ENCODE measurements around the gene MOB3C.

MOB3C gene

DNA sequence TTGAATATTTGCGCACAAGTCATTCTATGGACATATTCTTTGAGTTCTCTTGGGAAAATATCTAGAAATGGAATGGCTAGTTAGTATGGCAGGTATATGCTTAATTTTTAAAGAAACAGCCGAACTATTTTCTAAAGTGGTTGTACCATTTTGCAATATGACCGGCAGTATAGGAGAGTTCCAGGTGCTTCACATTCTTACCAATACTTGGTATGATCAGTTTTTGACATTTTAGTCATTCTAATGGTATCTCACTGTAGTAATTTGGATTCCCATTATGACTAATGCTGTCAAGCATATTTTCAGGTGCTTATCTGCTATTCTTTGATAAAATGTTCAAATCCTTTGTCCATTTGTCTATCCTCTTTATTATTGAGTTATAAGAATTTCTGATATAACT lies 31.0 kb upstream of the MOB3C start:
- TF ChIP-seq ZNF70 (CRISPR knock-in tag; IDR thresholded peaks at IDR 0.05) (no peak), ZNF8 (CRISPR knock-in tag; IDR thresholded peaks at IDR 0.05) (no peak), ARNTL (CRISPR knock-in tag; IDR thresholded peaks at IDR 0.05; ENCODE audit: borderline replicate concordance, low read depth) (no peak), ZFP3 (CRISPR knock-in tag; IDR thresholded peaks at IDR 0.05) (no peak), GLIS3 (CRISPR knock-in tag; IDR thresholded peaks at IDR 0.05) (no peak), OSR1 (CRISPR knock-in tag; IDR thresholded peaks at IDR 0.05) (no peak), ZFP30 (CRISPR knock-in tag; IDR thresholded peaks at IDR 0.05) (no peak), ZNF565 (CRISPR knock-in tag; conservative IDR thresholded peaks at IDR 0.05; ENCODE audit: low read depth) (no peak), ZC3H10 (CRISPR knock-in tag; IDR thresholded peaks at IDR 0.05) (no peak)
- TF ChIP-seq, protein P1, sequence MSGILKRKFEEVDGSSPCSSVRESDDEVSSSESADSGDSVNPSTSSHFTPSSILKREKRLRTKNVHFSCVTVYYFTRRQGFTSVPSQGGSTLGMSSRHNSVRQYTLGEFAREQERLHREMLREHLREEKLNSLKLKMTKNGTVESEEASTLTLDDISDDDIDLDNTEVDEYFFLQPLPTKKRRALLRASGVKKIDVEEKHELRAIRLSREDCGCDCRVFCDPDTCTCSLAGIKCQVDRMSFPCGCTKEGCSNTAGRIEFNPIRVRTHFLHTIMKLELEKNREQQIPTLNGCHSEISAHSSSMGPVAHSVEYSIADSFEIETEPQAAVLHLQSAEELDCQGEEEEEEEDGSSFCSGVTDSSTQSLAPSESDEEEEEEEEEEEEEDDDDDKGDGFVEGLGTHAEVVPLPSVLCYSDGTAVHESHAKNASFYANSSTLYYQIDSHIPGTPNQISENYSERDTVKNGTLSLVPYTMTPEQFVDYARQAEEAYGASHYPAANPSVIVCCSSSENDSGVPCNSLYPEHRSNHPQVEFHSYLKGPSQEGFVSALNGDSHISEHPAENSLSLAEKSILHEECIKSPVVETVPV (CRISPR knock-in tag; IDR thresholded peaks at IDR 0.05) = no peak
- no peak for ATAC-seq

DNA sequence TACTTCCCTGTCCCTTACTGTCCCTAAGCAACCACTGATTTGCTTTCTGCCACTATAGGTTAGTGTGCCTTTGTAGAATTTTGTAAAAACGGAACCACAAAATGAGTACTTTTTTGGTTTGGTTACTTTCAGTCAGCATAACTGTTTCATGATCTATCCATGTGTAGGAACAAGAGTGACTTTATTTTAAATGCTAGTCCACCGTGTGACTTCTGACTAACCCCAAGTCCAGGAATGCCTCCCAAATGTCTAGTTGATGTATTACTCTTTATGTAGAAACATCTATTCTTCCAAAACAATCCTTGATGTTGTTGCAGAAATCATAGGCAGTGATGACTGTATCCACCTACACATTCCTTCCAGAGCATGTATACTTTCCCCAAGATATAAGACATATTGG lies 30.2 kb upstream of the MOB3C start:
- TF ChIP-seq BACH2 (CRISPR knock-in tag; IDR thresholded peaks at IDR 0.05; ENCODE audit: borderline replicate concordance) (no peak), RARB (CRISPR knock-in tag; IDR thresholded peaks at IDR 0.05) (no peak), ESRRG (CRISPR knock-in tag; IDR thresholded peaks at IDR 0.05) (no peak), SNAI2 (CRISPR knock-in tag; IDR thresholded peaks at IDR 0.05) (no peak), PPARA (CRISPR knock-in tag; IDR thresholded peaks at IDR 0.05; ENCODE audit: borderline replicate concordance) (no peak), TSHZ2 (CRISPR knock-in tag; IDR thresholded peaks at IDR 0.05) (no peak), OSR1 (CRISPR knock-in tag; IDR thresholded peaks at IDR 0.05) (no peak), ZNF70 (CRISPR knock-in tag; IDR thresholded peaks at IDR 0.05) (no peak), TOX (CRISPR knock-in tag; IDR thresholded peaks at IDR 0.05; ENCODE audit: borderline replicate concordance) (no peak), ISL1 (CRISPR knock-in tag; IDR thresholded peaks at IDR 0.05) (no peak), ZNF565 (CRISPR knock-in tag; conservative IDR thresholded peaks at IDR 0.05; ENCODE audit: low read depth) (no peak), ZFP30 (CRISPR knock-in tag; IDR thresholded peaks at IDR 0.05) (no peak), ZC3H10 (CRISPR knock-in tag; IDR thresholded peaks at IDR 0.05) (no peak), TCF4 (CRISPR knock-in tag; IDR thresholded peaks at IDR 0.05; ENCODE audit: borderline replicate concordance) (no peak), ARNTL (CRISPR knock-in tag; IDR thresholded peaks at IDR 0.05; ENCODE audit: borderline replicate concordance, low read depth) (no peak), GLIS3 (CRISPR knock-in tag; IDR thresholded peaks at IDR 0.05) (no peak), ZFP3 (CRISPR knock-in tag; IDR thresholded peaks at IDR 0.05) (no peak)
- TF ChIP-seq, protein P2, sequence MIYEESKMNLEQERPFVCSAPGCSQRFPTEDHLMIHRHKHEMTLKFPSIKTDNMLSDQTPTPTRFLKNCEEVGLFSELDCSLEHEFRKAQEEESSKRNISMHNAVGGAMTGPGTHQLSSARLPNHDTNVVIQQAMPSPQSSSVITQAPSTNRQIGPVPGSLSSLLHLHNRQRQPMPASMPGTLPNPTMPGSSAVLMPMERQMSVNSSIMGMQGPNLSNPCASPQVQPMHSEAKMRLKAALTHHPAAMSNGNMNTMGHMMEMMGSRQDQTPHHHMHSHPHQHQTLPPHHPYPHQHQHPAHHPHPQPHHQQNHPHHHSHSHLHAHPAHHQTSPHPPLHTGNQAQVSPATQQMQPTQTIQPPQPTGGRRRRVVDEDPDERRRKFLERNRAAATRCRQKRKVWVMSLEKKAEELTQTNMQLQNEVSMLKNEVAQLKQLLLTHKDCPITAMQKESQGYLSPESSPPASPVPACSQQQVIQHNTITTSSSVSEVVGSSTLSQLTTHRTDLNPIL (CRISPR knock-in tag; IDR thresholded peaks at IDR 0.05; ENCODE audit: low read depth) = no peak
- no peak for ATAC-seq

DNA sequence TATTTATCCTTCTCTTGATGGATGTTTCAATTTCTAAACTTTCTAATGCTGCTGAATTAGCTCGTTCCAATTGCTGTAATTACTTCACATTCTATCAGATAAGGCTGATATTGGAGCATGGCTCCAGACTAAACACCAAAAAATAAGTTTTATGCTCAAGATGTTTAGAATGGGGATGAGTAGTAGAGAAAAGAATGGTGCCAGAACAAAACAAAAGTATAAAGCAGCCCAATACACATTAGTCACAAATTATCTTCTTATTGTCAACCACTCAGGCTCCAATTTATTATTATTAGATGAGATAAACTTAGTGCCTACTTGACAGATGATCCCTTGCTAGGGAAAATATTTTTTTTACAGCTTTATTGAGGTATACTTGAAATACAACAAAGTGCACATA lies 29.7 kb upstream of the MOB3C start:
- ATAC-seq = no peak
- peak; percentile 26; the same call in 1 of the 2 replicates for TF ChIP-seq ISL1 (CRISPR knock-in tag; IDR thresholded peaks at IDR 0.05)
- TF ChIP-seq ESRRG (CRISPR knock-in tag; IDR thresholded peaks at IDR 0.05) = no peak

DNA sequence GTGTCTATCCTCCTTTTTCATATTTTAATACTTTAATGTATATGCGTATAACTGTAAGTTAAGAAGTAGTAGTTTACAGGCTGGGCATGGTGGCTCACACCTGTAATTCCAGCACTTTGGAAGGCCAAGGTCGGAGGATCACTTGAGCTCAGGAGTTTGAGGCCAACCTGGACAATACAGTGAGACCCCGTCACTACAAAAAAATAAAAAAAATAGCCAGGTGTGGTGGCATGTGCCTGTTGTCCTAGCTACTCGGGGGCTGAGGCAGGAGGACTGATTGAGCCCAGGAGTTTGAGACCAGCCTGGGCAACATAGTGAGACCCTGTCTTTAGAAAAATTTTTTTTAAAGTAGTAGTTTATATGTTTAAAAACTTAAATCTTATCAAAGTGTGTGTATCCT lies 29.2 kb upstream of the MOB3C start:
- ATAC-seq = no peak
- TF ChIP-seq PATZ1 (CRISPR knock-in tag; IDR thresholded peaks at IDR 0.05; ENCODE audit: borderline replicate concordance) = no peak
- TF ChIP-seq SNAI2 (CRISPR knock-in tag; IDR thresholded peaks at IDR 0.05) = no peak
- TF ChIP-seq POU6F1 (CRISPR knock-in tag; IDR thresholded peaks at IDR 0.05; ENCODE audit: borderline replicate concordance, low read depth) = no peak
- TF ChIP-seq OSR1 (CRISPR knock-in tag; IDR thresholded peaks at IDR 0.05) = no peak
- no peak for TF ChIP-seq TSHZ2 (CRISPR knock-in tag; IDR thresholded peaks at IDR 0.05)
- no peak for TF ChIP-seq BACH2 (CRISPR knock-in tag; IDR thresholded peaks at IDR 0.05; ENCODE audit: borderline replicate concordance)
- TF ChIP-seq, protein P2 (CRISPR knock-in tag; IDR thresholded peaks at IDR 0.05; ENCODE audit: low read depth) = no peak
- no peak for TF ChIP-seq ZFP3 (CRISPR knock-in tag; IDR thresholded peaks at IDR 0.05)
- no peak for TF ChIP-seq TCF4 (CRISPR knock-in tag; IDR thresholded peaks at IDR 0.05; ENCODE audit: borderline replicate concordance)
- TF ChIP-seq ZC3H10 (CRISPR knock-in tag; IDR thresholded peaks at IDR 0.05) = no peak
- no peak for TF ChIP-seq ESRRG (CRISPR knock-in tag; IDR thresholded peaks at IDR 0.05)
